Esophagus muscularis mucosa (tissue), 4 donors: ENCODE measurements around the gene HBS1L. TPM values are rescaled to one million over a fixed set of nuclear protein-coding genes. Genes with fewer than 3 reads are reported as not detected.

Experiments used
- DNase-seq: peaks from one replicate; pipeline ENCODE4 v3.0.0-alpha.2; 2017; ENCODE audit errors: extremely low spot score
- H3K27ac ChIP-seq, 4 donors: fragments of 200-600 bp; sonication (generic); replicated peaks in 1 of 4; 1 replicate in 3 of 4; 2 replicates in 1 of 4; pipeline ENCODE4 v1.5.1; 2016 to 2019; ENCODE audit warnings: mild to moderate bottlenecking in 1 of 4
- H3K27me3 ChIP-seq, 4 donors: fragments of 200-600 bp; sonication (generic); one replicate each; pipeline versions ENCODE4 v1.5.1 to v1.6.0; 2016 to 2019
- H3K36me3 ChIP-seq, 4 donors: fragments of 200-600 bp; sonication (generic); one replicate each; pipeline ENCODE4 v1.5.1; 2016 to 2019
- H3K4me1 ChIP-seq, 4 donors: fragments of 200-600 bp; sonication (generic); one replicate each; pipeline ENCODE4 v1.5.1; 2016 to 2019
- H3K4me3 ChIP-seq, 4 donors: fragments of 200-600 bp; sonication (generic); 1 replicate in 2 of 4; 2 replicates in 2 of 4; pipeline ENCODE4 v1.5.1; 2016 to 2019; ENCODE audit warnings: mild to moderate bottlenecking in 4 of 4, moderate library complexity in 1 of 4
- H3K9me3 ChIP-seq, 4 donors: fragments of 200-600 bp; sonication (generic); 1 replicate in 3 of 4; 2 replicates in 1 of 4; pipeline ENCODE4 v1.5.1; 2016 to 2019
- CTCF ChIP-seq, 3 experiments: fragments of 200-600 bp in 2 of 3; fragments of 450-650 bp in 1 of 3; sonication (generic) in 2 of 3; IDR thresholded peaks; one replicate each; pipeline ENCODE4 v1.5.1; 2017 to 2019; ENCODE audit warnings: antibody characterized with exemption in 3 of 3, mild to moderate bottlenecking in 2 of 3, moderate library complexity in 1 of 3
- EP300 ChIP-seq: sonication (generic); formaldehyde crosslinking; IDR thresholded peaks from one replicate; pipeline ENCODE4 v1.6.1; 2017; ENCODE audit warnings: antibody characterized with exemption
- POLR2A ChIP-seq: fragments of 450-650 bp; IDR thresholded peaks from one replicate; pipeline ENCODE4 v1.6.1; 2017; ENCODE audit warnings: antibody characterized with exemption, moderate library complexity, mild to moderate bottlenecking, low read depth
- POLR2AphosphoS5 ChIP-seq, 2 donors: sonication (generic); formaldehyde crosslinking; IDR thresholded peaks; one replicate each; pipeline ENCODE4 v1.6.1; 2017; ENCODE audit warnings: antibody characterized with exemption in 2 of 2
- WGBS: methylation state at CpG from one replicate; pipeline ENCODE4 v1.1.5; 2018; 5-methylcytosine and 5-hydroxymethylcytosine counted together
- intact Hi-C: fragments of 100-400 bp; cut with DNase I; formaldehyde crosslinking; loops from one replicate; pipeline ENCODE4 v1.15.1; 2023
- total RNA-seq, 4 donors: library from RNA; depleted of rRNA; stranded (reverse); fragments of >200 nt; gene quantifications; one replicate each; pipeline versions ENCODE4 v1.1.0 to v1.2.1, GENCODE V29; 2016

The HBS1L gene
- total RNA-seq, 4 donors from 2014 or later = 52.0 to 81.4 (median 58.2) TPM

- DNase-seq = no peak
- TF ChIP-seq CTCF (IDR thresholded peaks at IDR 0.05) (no peak), POLR2AphosphoS5 (IDR thresholded peaks at IDR 0.05) (no peak), EP300 (no peak), POLR2A (no peak)
- Histone ChIP-seq H3K9me3 (no peaks in the 10 kb centered on the region), H3K4me3 (no peak overlapping the region), H3K36me3 (peaks cover 0 to 20% (median 0%) of the 10 kb centered on the region in 4 donors), H3K27ac (no peak overlapping the region), H3K27me3 (no peaks in the 10 kb centered on the region), H3K4me1 (peaks cover 0 to 5% (median 0%) of the 10 kb centered on the region in 4 donors)
- 89% methylated on average over 6 of the region's 6 CpGs for WGBS
- intact Hi-C loops = no loop called here
Measured at GRCh38 chr6:134928151-134928900, 126.3 kb downstream of the HBS1L start.

GRCh38 chr6:134925800-134926199 lies 128.8 kb downstream of the HBS1L start:
- no peak for DNase-seq
- H3K27ac ChIP-seq = no peak overlapping the region
- no peak overlapping the region for H3K4me3 ChIP-seq
- TF ChIP-seq POLR2AphosphoS5 (IDR thresholded peaks at IDR 0.05) = no peak
- no peak for TF ChIP-seq CTCF (IDR thresholded peaks at IDR 0.05)
- peaks cover 0 to 17% (median 0%) of the 10 kb centered on the region in 4 donors for H3K36me3 ChIP-seq
- 85% methylated on average over 3 of the region's 3 CpGs for WGBS
- no peaks in the 10 kb centered on the region for H3K4me1 ChIP-seq
- no peaks in the 10 kb centered on the region for H3K27me3 ChIP-seq
- no peaks in the 10 kb centered on the region for H3K9me3 ChIP-seq
- intact Hi-C loops = no loop called here

GRCh38 chr6:134921721-134922261 lies 132.8 kb downstream of the HBS1L start:
- 100% methylated on average over 2 of the region's 6 CpGs for WGBS
- Histone ChIP-seq H3K4me1 (no peaks in the 10 kb centered on the region), H3K36me3 (peaks cover 0 to 12% (median 0%) of the 10 kb centered on the region in 4 donors), H3K27ac (no peak overlapping the region), H3K9me3 (no peaks in the 10 kb centered on the region), H3K27me3 (no peaks in the 10 kb centered on the region), H3K4me3 (no peak overlapping the region)
- no peak for DNase-seq
- intact Hi-C loops = no loop called here
- no peak for TF ChIP-seq EP300
- no peak for TF ChIP-seq CTCF (IDR thresholded peaks at IDR 0.05)
- no peak for TF ChIP-seq POLR2AphosphoS5 (IDR thresholded peaks at IDR 0.05)
- no peak for TF ChIP-seq POLR2A

GRCh38 chr6:134921276-134921675 lies 133.3 kb downstream of the HBS1L start:
- Histone ChIP-seq H3K27ac (no peak overlapping the region), H3K9me3 (no peaks in the 10 kb centered on the region), H3K4me1 (no peaks in the 10 kb centered on the region), H3K4me3 (no peak overlapping the region), H3K36me3 (peaks cover 0 to 12% (median 0%) of the 10 kb centered on the region in 4 donors), H3K27me3 (no peaks in the 10 kb centered on the region)
- TF ChIP-seq POLR2A = no peak
- no peak for TF ChIP-seq POLR2AphosphoS5 (IDR thresholded peaks at IDR 0.05)
- TF ChIP-seq CTCF (IDR thresholded peaks at IDR 0.05) = no peak
- no peak for TF ChIP-seq EP300
- DNase-seq = no peak
- intact Hi-C loops = no loop called here
- WGBS = 99% methylated on average over 5 of the region's 5 CpGs
